Activated CD8-positive, alpha-beta memory T cell treated with anti-CD3 and anti-CD28 coated beads, Interleukin-2, amount 50 U/mL, for 1 hour (primary cell): ENCODE measurements around the gene CDK7.

Source experiments
- DNase-seq: peaks from one replicate; pipeline ENCODE4 v3.0.0-alpha.2; 2020; ENCODE audit errors: extremely low read depth

CDK7 gene

GRCh38 chr5:69293882-69294281, 59.2 kb downstream of the CDK7 start:
- DNase-seq = no peak

GRCh38 chr5:69295088-69295754, 60.5 kb downstream of the CDK7 start:
- no peak for DNase-seq

- no peak for DNase-seq
These were observed 64.9 kb downstream of the CDK7 start for GRCh38 chr5:69299625-69300024.

GRCh38 chr5:69300537-69301203, 66.0 kb downstream of the CDK7 start:
- no peak for DNase-seq

- DNase-seq = no peak
These were observed 70.8 kb downstream of the CDK7 start for GRCh38 chr5:69305512-69305911.

GRCh38 chr5:69308046-69308553, 73.4 kb downstream of the CDK7 start:
- no peak for DNase-seq

GRCh38 chr5:69309380-69309779, 74.7 kb downstream of the CDK7 start:
- DNase-seq = no peak

GRCh38 chr5:69312459-69313160, 77.9 kb downstream of the CDK7 start:
- DNase-seq = no peak

GRCh38 chr5:69313428-69313827, 78.7 kb downstream of the CDK7 start:
- no peak for DNase-seq

GRCh38 chr5:69315972-69316371, 81.3 kb downstream of the CDK7 start:
- no peak for DNase-seq

- no peak for DNase-seq
These were observed 82.7 kb downstream of the CDK7 start for GRCh38 chr5:69317391-69317790.

GRCh38 chr5:69326365-69326764, 91.7 kb downstream of the CDK7 start:
- DNase-seq = no peak
